LHCN-M2 (cell line): ENCODE data around the gene GLDN. TPM values are rescaled to one million over a fixed set of nuclear protein-coding genes. Genes with fewer than 3 reads are reported as not detected.
A peak's percentile ranks its signal among the peaks of the same experiment; 100 is the strongest.
"Not testable (repeated sequence)": the region's sequence is repeated elsewhere in the genome, so short reads cannot be mapped to it uniquely, and the experiment has no call there.

ENCODE experiments used
- DNase-seq: peaks from one replicate; pipeline ENCODE4 v3.0.0-alpha.2; 2012; ENCODE audit warnings: low read depth
- total RNA-seq: library from RNA; depleted of rRNA; stranded (reverse); fragments of >200 nt; gene quantifications from 2 replicates; pipeline ENCODE4 v1.2.3, GENCODE V29; 2014

GLDN gene
- total RNA-seq, 1 experiment from 2014 or later: not detected

DNA sequence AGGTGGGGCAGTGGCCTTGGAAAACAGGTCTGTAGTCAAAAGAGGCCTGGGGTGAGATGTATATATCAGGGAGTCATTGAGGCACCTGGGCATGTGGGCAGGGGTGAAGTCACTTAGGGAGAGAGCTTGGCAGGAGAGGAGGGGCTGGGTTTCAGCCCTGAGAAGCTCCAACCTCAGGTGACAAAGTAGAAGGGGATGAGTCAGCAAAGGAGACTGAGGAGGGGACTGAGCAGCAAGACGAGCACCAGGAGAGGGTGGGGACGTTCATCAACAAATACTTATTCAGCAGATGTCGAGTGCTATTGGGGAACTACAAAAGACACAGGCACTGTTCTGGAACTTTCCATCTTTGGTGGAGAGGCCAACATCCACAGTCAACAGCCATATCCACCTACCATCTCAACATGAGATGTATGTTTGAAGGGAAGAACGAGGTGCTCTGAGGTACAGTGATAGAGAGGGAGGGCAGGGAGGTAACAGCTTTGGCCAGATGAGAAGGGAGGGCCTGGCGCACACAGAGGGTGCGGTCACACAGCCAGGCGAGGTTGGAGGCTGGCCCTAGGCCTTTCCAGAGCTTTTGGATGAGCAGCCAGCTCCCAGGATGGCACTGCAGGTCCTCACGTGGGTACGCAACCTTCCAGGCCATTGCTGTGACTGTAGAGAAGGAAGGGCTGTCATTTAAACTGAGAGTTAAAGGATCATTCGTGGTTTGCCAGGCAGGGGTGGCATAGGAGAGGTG lies 45.7 kb downstream of the GLDN start:
- no peak for DNase-seq

DNA sequence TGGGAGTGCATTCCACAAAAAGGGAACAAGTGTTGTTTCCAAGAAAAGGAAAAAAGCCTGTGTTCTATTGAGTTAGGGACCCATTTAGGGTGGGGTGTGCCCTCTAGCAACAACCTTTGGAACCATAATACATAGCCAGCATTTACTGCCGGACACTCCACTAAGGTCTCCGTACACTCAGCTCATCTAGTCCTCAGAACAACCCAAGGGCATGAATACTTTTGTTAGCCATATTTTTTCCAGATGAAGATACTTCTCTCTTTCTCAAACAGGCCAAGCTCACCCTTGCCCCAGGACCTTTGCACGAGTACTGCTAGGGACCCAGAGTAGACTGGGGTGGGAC lies 46.2 kb downstream of the GLDN start:
- no peak for DNase-seq

DNA sequence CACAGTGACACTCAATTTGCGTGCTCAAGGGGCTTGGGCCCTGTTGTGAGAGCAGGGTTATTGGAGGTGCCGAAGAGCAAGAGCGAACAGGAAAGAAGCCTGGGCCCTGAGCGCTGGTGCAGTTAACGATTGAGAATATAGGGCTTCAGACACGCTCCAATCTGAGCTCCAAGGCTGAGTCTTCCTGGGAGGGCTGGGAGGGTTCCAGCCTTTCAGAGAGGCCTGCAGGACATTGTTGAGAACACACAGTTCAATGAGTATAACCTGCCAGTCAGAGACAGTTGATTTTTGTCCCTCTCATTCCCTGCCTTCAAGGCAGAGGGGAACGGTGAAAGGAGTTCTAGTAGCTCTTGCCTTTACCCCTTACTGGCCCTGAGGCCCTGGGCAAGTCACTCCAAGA lies 47.3 kb downstream of the GLDN start:
- no peak for DNase-seq

DNA sequence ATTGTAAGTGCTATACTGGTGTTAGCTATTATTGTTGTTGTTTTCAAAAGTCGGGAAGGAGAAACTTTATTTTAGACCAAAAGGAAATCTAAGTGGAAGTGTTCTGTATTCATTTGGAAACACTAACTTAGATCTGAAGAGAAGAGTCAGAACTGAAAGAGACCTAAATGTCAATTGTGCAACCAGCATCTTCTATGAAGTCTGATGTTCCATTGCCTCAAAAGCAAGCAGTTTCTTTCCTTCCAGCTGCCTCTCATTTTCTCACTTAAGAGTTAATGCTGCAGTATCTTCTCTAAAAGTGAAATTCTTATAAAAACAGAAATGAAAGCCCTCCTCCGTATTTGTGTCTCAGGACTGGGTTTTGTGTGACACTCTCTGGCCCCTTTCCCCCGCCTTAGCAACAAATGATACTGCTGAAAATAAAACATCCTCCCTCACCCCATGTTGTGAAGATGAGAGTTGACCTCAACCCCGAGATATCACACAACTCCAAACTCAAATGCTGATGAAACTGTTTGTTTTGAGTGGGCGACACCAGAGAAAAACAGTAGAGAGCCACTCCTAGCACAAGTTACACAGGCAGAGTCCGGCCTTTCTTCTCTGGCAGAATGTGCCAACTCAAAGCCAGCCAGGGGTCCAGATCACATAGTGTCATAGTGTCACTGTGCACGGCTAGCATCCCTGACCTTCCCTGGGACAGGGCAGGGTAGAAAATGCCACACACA lies 48.9 kb downstream of the GLDN start:
- no peak for DNase-seq

DNA sequence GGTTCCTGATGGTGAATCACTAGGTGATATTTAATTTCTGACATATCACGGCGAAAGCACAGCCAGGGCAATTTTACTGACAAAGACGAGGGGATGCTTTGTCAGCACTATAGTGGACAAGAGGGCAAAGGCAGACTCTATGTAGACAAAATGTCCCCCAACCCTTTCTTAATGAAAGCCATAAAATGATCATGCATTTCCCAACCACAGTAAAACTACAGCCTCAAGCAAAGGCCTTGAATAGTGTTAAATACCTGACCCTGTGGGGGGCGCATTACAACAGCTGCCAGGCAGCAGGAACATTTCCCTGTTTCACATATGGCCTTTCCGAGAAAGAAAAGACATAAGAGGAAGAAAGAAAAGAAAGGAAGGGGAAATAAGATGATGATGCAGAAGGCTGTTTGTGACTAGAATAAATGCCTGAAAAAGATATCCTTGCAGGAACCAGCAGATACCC lies 49.5 kb downstream of the GLDN start:
- DNase-seq: no peak

DNA sequence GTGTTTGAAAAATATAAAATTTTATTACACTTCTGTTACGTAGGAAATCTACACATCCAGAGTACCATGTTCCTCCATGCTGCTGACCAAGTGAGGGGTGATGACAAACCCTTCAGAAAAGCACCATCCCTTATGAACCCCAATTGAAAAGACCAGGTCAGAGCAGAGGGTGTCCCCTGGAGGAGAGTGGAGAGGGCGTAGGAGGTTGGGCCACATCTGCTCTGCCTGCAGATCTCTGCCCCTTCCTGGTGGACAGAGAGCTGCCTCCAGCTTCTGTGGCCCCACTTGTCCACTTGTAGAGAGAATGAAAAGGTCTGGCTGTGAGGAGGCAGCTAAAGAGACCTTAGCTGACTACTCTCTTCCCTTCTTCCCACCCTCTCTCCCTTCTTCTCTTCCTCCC lies 55.5 kb downstream of the GLDN start:
- DNase-seq: no peak

DNA sequence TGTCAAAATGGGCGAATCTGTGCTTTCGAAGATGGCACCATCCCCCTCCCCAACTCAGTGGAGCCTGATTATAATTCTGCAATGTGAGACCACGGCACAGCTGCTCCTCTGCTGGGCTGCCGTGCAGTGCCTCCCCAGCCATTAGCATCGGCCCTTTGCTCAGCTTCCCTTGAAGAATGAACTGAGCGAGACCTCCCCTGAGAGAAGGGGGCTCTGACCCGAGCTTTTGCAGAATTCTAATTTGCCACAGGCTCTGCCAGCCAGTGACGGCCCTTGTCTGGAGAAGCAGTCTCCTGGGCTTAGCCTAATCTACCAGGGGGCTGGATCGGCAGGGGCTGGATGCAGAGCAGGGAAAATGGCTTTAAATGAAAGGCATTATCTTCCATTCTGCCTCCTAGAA lies 57.2 kb downstream of the GLDN start:
- no peak for DNase-seq

DNA sequence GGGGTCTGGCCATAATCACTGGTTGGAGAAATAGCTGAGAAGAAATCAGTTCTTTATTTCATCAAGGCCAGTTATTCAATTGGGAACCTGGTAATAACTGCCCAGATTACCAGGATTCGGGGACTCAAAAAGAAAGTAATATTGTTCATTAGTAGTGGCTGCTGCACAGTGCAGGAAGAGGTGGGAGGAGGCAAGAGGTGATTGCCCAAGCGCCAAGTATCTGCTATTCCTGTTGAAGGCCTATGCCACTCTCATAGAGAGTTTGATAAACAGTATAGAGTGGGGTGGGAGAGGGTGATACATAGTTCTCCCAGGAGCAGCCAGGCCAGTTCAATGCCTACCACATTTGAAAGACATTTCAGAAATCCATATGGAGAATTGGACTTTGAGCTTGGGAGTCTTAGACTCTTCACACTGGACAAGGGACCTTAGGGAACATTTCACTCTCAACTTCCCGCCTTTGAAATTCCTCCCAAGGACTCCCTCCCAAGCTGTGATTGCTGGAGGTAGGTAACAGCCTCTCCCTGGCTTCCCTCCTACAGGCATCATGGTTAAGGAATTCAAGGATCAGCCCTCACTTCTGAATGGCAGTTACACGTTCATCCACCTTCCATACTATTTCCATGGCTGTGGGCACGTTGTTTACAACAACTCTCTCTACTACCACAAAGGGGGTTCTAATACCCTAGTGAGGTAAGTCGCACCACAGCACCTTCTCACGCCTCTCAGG lies 59.8 kb downstream of the GLDN start:
- DNase-seq: no peak

DNA sequence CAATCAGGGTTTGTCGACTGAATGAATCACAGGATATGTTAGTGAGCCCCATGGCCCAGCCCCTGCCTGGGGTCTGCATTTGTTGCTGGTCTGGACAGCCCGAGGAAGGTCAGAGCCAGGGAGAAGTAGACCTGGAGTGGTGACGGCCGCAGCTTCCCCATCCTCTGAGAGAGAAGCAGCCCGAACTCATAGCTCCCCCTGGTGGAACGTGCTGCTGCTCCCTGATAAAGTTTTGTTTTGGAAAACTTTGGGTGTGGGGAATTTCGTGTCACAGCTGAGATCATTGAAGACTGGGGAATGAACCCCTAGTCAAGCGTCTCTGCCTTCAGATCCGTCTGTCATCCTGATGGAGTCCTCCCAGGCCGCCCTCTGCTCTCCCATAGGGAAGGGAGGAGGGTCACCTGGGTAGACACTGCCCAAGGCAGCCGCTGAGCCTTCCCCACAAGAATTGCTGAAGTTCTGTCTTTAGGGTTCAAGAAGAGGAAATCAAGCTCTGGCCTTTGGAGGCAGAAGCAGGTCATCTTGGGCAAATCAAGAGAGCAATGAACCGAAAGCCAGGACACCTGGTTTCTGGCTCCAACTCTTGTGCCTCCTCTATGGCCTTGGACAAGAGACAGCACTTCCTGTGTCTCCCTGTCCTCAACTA lies 60.5 kb downstream of the GLDN start:
- peak; percentile 45 for DNase-seq

DNA sequence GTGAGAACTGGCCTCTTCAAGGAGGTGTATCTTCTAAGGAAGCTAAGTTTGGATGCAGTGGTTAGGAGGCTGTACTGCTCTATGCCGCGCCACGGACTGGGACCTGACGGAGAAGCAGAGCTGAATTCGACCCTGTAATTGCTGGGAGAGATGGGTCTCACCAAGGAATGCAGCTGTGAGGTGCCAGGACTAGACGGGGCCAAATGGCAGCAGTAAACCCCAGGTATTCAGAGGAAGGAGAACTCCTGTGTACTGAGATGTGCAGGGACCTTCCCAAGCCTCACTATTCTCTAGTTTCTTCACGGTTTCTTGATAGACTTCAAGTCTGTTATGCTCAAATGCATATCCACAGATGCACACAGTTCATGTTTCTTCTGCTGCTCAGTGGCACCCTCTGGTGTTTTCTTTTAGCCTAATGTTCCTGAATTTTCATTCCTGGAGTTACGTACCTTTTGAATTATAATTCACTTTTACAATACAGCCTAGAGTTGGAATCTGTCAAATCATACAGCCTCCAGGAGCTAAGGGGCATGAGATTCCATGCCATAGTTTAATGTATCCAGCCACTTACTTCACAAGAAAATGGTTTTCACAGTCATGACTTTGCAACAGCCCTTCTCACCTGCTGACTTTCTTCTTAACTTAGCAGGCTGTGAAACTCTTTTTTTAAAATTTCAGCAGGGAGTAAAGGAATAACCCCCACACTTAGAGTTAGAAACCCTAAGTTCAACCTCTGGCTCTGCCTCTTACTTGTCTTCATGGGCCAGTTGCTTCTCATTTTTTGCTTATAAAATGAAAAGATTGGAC lies 61.8 kb downstream of the GLDN start:
- DNase-seq: peak; percentile 42

DNA sequence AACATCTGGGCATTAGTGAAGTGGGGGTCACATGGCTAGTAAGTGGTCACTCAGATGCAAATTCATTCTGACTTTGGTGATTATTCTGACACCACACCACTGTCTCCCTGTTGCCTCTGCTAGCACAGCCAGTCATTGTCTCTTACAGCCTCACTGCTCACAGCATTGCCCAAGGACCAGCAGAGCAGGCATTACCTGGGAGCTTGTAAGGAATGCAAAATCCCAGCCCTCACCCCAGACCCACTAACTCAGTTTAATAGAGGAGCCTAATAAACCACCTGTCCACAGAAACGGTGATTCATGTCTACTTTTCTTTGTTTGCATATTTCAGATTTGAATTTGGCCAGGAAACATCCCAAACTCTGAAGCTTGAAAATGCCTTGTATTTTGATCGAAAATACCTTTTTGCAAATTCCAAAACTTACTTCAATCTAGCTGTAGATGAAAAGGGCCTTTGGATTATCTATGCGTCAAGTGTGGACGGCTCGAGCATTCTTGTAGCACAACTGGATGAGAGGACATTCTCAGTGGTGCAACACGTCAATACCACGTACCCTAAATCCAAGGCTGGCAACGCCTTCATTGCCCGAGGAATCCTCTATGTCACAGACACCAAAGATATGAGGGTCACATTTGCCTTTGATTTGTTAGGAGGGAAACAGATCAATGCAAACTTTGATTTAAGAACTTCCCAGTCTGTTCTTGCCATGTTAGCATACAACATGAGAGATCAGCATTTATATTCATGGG lies 62.7 kb downstream of the GLDN start:
- DNase-seq: no peak

DNA sequence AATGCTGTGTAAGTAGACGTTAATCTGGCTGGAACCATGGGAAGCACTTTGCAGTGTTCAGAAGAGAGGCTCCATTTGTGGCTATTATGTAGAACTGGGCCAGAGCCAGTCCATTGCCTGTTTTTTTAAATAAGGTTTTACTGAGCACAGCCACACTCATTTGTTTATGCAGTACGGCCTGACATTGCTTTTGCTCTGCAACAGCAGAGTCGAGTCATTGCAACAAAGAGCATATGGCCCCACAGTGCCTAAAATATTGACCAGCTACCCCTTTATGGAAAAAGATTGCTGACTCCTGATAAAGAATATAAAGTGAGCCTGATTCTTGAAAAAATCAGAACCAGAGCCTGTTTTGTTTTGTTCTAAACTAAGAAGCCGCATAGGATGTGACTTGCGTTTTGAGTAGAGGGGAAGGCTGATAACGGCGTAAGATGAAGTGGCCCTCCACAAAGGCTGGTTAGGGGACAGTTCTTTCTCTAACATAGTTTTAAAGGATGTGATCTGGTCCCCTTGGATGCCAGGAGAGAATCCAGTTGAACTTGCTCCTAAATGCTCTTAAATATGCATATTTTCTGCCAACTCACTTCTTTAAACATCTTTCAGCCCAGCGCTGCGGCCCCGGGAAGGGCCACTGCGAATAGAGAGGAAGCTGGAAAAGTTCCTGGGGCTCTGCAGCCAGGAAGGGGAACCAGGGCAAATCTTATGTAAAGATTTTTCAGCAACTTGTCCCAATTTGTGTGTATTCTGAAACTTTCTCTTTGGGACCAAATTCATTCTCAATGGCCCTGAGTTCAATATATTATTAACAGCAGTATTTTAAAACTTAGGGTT lies 64.5 kb downstream of the GLDN start:
- no peak for DNase-seq

DNA sequence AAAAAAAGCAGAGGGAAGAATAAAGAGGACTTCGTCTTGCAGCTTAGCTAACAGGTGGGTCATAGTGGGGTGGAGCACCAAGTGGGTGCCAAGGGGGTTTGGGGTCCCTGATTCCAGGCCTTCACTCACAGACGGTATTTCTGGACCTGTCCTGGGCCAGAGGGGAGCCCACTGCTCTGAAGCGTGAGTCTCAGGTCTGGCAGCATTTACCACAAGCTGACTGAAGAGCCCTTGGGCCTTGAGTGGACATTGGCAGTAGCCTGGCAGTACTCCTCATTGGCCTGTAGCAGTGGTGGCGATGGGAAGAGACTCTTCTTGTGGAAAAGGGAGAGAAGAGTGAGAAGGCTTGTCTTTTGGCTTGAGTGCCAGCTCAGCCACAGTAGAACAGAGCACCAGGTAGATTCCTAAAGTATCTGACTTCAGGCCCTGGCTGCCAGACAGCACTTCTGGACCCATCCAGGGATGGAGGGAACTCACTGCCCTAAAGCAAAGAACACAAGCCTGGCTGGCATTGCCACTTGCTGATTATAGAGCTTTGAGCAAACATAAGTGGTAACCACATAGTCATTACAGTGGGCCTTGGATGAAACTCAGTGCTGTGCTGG lies 72.9 kb downstream of the GLDN start:
- no peak for DNase-seq

DNA sequence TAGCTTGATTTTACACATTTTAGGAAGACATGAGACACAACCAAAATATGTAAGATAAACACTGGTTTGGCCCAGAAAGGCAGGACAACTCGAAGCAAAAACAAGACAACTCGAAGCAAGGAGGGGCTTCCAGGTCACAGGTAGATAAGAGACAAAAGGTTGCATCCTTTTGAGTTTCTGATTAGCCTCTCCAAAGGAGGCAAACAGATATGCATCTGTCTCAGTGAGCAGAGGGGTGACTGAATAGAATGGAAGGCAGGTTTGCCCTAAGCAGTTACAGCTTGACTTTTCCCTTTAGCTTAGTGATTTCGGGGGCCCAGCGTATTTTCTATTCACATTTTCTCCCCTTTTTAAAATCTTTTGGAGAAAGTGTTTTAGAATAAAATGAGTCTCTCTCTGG lies 74.7 kb downstream of the GLDN start:
- no peak for DNase-seq

DNA sequence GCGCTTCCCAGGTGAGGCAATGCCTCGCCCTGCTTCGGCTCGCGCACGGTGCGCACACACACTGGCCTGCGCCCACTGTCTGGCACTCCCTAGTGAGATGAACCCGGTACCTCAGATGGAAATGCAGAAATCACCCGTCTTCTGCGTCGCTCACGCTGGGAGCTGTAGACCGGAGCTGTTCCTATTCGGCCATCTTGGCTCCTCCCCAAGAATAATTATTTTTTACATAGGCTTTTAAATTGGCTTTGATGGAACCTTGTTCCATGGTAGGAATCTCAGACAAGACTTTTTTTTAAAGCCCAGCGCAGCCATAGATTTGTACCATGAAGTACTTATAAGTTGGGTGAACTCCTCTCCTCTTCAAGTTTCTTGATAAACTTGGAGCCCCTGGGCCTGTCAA lies 81.6 kb downstream of the GLDN start:
- DNase-seq: not testable (repeated sequence)

DNA sequence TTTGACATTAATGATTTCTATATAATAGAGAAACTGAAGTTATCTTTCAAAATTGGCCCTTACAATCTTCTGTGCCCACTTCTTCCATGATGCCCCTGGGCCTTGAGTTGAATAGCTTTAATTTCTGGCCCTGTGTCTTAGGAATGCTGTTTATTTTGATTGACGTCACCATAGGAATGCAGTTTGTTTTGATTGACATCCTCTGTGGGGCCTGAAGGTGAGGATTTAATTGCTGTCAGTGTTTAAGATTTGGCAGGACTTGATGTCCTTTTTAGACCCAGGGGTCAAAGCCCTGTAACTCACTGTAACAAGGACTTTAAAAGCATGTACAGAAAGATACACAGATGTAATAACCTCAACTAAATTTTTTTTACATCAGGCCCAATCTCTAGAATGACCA lies 83.3 kb downstream of the GLDN start:
- DNase-seq: no peak

DNA sequence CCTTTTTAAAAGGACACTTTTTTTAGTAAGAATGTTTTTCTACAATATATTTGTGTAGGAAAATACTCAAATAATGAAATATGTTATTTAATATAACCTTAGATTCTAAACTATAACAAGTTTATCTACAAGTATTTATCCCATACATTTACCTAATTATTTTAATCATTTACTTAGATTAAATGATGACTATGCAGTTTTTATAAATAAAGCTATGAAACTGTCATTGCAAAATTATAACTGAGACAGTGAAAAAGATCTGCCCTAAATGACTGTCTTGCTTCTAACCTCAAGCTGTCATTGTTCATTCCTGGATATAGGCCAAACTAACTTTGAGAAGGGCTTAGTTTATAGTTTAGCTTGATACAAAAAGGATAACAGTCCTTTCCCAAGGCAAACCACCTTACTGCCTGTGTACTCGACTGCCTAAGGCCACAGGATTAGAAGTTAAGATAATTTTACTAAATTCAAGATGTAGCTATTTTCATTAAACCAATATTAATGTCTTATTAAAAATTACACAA lies 84.1 kb downstream of the GLDN start:
- DNase-seq: no peak

DNA sequence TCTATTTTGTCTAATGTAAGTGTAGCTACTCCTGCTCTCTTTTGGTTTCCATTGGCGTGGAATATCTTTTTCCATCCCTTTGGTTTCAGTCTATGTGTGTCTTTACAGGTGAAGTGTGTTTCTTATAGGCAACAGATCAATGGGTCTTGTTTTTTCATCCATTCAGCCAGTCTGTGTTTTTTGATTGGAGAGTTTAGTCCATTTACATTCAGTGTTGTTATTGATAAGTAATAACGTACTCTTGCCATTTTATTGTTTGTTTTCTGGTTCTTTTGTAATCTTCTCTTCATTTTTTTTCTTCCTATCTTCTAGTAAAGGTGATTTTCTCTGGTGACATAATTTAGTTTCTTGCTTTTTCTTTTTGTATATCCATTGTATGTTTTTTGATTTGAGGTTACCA lies 97.1 kb downstream of the GLDN start:
- DNase-seq: no peak
